Type B pancreatic cell (in vitro differentiated cells): ENCODE results near the gene HPS3. TPM values are rescaled to one million over a fixed set of nuclear protein-coding genes. Genes with fewer than 3 reads are reported as not detected.
"Not testable (repeated sequence)": the region's sequence is repeated elsewhere in the genome, so short reads cannot be mapped to it uniquely, and the experiment has no call there.

Experiments used
- DNase-seq: peaks from one replicate; pipeline ENCODE4 v3.0.0; 2021; ENCODE audit warnings: mixed read lengths; ENCODE audit not compliant: unreplicated experiment; ENCODE audit errors: extremely low spot score
- H3K27ac Mint-ChIP-seq: 2 replicates; pipeline ENCODE4 v1.8.0; 2021; ENCODE audit warnings: mild to moderate bottlenecking, mixed read lengths
- H3K27me3 Mint-ChIP-seq: 2 replicates; pipeline ENCODE4 v1.8.0; 2021; ENCODE audit warnings: mixed read lengths
- H3K36me3 Mint-ChIP-seq: 2 replicates; pipeline ENCODE4 v1.8.0; 2021; ENCODE audit warnings: mixed read lengths
- H3K4me1 Mint-ChIP-seq: one replicate; pipeline ENCODE4 v1.8.0; 2021; ENCODE audit warnings: mixed read lengths; ENCODE audit not compliant: unreplicated experiment
- H3K4me3 Mint-ChIP-seq: 2 replicates; pipeline ENCODE4 v1.8.0; 2021; ENCODE audit warnings: mild to moderate bottlenecking, mixed read lengths
- H3K9me3 Mint-ChIP-seq: 2 replicates; pipeline ENCODE4 v1.8.0; 2021; ENCODE audit warnings: mixed read lengths
- total RNA-seq: library from RNA; stranded (reverse); gene quantifications from 2 replicates; pipeline ENCODE4 v1.2.1, GENCODE V29; 2021; ENCODE audit warnings: low replicate concordance
- TF ChIP-seq, protein P1 (sequence below): fragments of 200-600 bp; sonication (generic); conservative IDR thresholded peaks from 2 replicates; pipeline ENCODE4 v1.5.0; 2021; ENCODE audit warnings: antibody characterized with exemption, mild to moderate bottlenecking

The HPS3 gene
- total RNA-seq, 1 donor from 2014 or later: 18.2 TPM

DNA sequence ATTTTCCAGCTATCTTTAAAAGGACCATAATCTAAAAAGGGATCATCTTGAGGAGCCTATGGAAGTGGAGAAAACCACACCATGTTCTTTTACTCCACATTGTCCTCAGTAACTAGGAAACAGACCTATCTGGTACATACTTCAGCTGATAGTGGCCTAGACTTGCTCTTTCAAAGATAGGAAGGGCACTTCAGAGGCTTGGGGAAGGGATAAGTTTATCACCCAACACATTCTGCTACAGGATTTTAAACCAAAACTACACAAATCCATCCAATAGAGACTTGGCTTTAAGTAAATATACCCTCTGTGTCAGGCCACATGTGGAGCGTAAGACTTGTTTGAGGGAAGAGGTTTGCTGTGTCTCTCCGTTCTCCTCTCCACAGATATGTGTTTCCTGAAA, 56.8 kb downstream of the HPS3 start:
- H3K27me3 Mint-ChIP-seq: no peaks in the 10 kb centered on the region
- H3K9me3 Mint-ChIP-seq: no peaks in the 10 kb centered on the region
- no peaks in the 10 kb centered on the region for H3K4me1 Mint-ChIP-seq
- TF ChIP-seq, protein P1, sequence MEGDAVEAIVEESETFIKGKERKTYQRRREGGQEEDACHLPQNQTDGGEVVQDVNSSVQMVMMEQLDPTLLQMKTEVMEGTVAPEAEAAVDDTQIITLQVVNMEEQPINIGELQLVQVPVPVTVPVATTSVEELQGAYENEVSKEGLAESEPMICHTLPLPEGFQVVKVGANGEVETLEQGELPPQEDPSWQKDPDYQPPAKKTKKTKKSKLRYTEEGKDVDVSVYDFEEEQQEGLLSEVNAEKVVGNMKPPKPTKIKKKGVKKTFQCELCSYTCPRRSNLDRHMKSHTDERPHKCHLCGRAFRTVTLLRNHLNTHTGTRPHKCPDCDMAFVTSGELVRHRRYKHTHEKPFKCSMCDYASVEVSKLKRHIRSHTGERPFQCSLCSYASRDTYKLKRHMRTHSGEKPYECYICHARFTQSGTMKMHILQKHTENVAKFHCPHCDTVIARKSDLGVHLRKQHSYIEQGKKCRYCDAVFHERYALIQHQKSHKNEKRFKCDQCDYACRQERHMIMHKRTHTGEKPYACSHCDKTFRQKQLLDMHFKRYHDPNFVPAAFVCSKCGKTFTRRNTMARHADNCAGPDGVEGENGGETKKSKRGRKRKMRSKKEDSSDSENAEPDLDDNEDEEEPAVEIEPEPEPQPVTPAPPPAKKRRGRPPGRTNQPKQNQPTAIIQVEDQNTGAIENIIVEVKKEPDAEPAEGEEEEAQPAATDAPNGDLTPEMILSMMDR: no peak
- no peak overlapping the region for H3K27ac Mint-ChIP-seq
- H3K4me3 Mint-ChIP-seq: no peak overlapping the region
- no peaks in the 10 kb centered on the region for H3K36me3 Mint-ChIP-seq
- no peak for DNase-seq

DNA sequence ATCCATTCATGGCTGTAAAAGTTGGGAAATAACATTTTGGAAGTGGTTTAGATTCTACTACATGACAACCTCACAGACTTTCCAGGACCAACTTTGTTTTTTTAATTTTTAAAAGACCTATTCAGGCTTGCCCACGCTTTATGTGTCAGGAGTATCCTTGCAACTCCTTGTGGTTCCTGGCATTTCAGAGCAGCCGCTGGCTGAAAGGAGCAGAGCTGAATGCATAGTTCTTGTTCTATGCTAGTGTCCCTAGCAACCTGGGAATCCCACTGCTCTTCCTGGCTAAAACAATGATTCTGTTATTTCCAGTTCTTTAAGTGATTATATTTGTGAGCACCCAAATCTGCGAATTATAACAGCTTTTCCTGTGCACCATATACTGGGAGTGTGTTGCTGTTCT, 57.3 kb downstream of the HPS3 start:
- no peak for DNase-seq
- TF ChIP-seq, protein P1: no peak
- Mint-ChIP-seq H3K27me3 (no peaks in the 10 kb centered on the region), H3K4me1 (no peaks in the 10 kb centered on the region), H3K36me3 (no peaks in the 10 kb centered on the region), H3K4me3 (no peak overlapping the region), H3K9me3 (no peaks in the 10 kb centered on the region), H3K27ac (no peak overlapping the region)

DNA sequence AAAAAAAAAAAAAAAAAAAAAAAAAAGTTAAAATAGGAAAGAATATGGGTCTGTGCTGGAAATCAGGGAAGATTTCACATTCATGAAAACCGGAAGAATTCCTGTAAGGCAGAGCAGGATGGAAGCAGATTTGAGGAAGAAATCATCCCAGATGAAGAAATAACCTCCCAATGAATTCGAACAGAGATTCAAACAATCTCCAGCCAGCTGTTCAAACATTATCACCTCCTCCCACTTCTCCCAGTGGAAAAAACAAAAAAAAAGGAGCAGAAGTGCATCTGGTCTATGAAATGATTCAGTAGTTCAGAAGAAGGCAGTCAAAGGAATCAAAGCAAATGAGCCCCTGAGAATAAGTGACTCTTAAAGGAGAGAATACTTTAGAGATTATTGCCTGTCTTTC, 59.1 kb downstream of the HPS3 start:
- Mint-ChIP-seq H3K36me3 (no peaks in the 10 kb centered on the region), H3K27ac (no peak overlapping the region), H3K4me1 (no peaks in the 10 kb centered on the region), H3K9me3 (no peaks in the 10 kb centered on the region), H3K27me3 (no peaks in the 10 kb centered on the region), H3K4me3 (no peak overlapping the region)
- DNase-seq: no peak
- TF ChIP-seq, protein P1: no peak

DNA sequence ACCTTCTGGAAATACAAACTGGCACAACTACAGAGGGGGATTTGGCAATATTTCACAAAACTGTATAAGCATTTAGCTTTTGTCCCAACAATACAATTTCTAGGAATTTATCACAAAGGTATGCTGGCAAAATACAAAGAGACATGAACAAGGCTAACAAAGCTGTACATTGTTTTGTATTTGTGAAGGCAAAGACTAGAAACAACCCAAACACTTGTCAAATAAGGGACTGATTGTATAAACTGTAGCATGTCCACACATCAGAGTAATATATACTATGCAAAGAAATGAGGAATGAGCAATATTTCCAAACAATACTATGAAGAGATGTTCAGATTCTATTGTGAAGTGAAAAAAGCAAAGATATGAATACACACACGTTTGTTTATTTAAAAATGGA, 65.8 kb downstream of the HPS3 start:
- peaks cover 3% of the 10 kb centered on the region for H3K36me3 Mint-ChIP-seq
- peaks cover 21% of the 10 kb centered on the region for H3K4me1 Mint-ChIP-seq
- DNase-seq: no peak
- no peak overlapping the region for H3K27ac Mint-ChIP-seq
- TF ChIP-seq, protein P1: no peak
- peaks cover 5% of the 10 kb centered on the region for H3K27me3 Mint-ChIP-seq
- no peak overlapping the region for H3K4me3 Mint-ChIP-seq
- H3K9me3 Mint-ChIP-seq: peaks cover 3% of the 10 kb centered on the region

DNA sequence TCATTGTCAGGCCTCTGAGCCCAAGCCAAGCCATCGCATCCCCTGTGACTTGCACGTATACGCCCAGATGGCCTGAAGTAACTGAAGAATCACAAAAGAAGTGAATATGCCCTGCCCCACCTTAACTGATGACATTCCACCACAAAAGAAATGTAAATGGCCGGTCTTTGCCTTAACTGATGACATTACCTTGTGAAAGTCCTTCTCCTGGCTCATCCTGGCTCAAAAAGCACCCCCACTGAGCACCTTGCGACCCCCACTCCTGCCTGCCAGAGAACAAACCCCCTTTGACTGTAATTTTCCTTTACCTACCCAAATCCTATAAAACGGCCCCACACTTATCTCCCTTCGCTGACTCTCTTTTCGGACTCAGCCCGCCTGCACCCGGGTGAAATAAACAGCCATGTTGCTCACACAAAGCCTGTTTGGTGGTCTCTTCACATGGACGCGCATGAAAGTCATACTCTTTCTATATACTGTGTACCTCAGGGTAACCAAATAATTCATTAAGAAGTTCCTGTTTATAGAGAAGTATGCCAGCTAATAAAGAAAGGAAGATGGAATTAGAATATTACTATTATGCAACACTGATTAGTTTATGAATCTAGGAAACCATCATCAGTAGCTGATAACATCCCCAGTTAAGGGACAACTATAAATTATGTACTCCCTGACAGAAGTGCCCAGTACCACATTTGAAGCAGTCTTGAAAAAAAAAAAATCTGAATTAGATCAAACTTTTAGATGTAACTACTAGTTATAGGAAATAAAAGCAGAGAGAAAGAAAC, 67.6 kb downstream of the HPS3 start:
- H3K27ac Mint-ChIP-seq: peak overlapping the region; percentile 86
- DNase-seq: not testable (repeated sequence)

DNA sequence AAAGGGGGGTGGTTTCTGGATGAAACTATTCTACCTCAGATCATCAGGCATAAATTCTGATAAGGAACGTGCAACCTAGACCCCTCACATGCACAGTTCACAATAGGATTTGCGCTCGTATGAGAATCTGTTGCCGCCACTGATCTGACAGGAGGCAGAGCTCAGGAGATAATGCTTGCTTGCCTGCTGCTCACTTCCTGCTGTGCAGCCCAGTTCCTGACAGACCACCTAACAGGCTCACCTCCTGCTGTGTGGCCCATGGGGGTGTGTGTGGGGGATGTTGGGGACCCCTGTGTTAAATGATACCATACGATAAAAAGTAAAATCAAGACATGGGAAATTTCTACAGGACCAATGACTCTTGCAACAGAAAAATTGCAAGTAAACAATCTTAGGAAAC, 68.2 kb downstream of the HPS3 start:
- Mint-ChIP-seq H3K9me3 (peaks cover 3% of the 10 kb centered on the region), H3K36me3 (peaks cover 3% of the 10 kb centered on the region), H3K27me3 (peaks cover 5% of the 10 kb centered on the region), H3K4me3 (peak overlapping the region; percentile 33), H3K27ac (no peak overlapping the region), H3K4me1 (peaks cover 25% of the 10 kb centered on the region)
- TF ChIP-seq, protein P1: no peak
- DNase-seq: no peak

More for the DNA sequence above, 67.6 kb downstream of the HPS3 start:
- H3K27me3 Mint-ChIP-seq, H3K36me3 Mint-ChIP-seq, H3K9me3 Mint-ChIP-seq: not testable (repeated sequence)
- peaks cover 21% of the 10 kb centered on the region for H3K4me1 Mint-ChIP-seq
- H3K4me3 Mint-ChIP-seq: peak overlapping the region; percentile 33
